Endometrium (tissue), 2 donors: ENCODE results near the gene NCOA1.

ENCODE experiments used
- FAIRE-seq: peaks from 2 replicates; lab custom pipeline; 2012; peaks lifted over from hg19 to GRCh38; lab: Jason Lieb, UNC
- donor health status: control.
- donor health status: control.

NCOA1 gene

DNA sequence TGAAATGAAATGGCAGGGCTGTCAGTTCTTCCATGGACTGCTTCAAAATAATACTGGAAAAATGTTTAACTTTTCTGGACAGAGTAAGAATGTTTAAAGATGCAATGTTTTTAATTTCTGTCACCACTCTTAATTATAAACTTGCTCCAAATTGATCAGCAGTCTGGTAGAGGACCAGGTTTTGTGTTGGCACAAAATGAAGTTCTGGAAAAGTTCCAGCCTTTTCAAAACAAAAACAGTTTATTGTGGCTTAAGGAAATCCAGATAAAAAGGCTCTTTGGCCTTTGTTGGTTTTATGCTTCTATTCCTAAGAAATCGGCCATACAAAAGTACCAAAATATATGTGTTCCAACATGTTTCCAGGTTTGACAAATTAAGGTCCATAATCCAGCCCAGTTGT is 253.3 kb downstream of the NCOA1 start:
- FAIRE-seq = no peak

DNA sequence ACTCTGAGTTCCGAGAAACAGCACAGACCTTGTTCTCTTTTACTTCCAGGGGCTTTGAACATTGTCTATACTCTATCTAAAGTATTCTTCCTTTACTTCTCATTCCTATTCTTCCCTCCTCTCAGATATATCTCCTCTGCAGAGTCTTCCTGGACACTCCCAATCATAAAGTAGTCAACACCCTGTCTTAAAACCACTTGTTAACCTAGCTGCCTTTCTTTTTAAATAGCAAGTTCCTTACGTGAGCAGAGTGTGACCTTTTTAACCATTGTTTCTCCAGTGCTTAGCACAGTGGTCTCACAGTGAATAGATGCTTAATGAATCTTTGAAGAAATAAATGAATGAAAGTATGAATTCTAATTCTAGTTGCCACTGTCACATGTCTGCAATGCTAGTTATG is 254.8 kb downstream of the NCOA1 start:
- FAIRE-seq = no peak

DNA sequence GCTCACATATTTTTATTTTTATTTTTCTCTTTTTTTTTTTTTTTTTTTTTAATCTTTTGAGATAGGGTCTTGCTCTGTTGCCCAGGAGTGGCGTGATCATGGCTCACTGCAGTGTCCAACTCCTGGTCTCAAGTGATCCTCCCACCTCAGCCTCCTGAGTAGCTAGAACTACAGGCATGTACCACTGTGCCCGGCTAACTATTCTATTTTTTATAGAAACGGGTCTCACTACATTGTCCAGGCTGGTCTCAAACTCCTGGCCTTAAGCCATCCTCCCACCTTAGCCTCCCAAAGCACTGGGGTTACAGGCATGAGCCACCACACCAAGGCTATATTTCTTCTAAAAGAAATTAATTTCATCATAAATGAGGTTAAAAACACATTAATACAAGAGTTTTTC is 256.2 kb downstream of the NCOA1 start:
- no peak for FAIRE-seq

DNA sequence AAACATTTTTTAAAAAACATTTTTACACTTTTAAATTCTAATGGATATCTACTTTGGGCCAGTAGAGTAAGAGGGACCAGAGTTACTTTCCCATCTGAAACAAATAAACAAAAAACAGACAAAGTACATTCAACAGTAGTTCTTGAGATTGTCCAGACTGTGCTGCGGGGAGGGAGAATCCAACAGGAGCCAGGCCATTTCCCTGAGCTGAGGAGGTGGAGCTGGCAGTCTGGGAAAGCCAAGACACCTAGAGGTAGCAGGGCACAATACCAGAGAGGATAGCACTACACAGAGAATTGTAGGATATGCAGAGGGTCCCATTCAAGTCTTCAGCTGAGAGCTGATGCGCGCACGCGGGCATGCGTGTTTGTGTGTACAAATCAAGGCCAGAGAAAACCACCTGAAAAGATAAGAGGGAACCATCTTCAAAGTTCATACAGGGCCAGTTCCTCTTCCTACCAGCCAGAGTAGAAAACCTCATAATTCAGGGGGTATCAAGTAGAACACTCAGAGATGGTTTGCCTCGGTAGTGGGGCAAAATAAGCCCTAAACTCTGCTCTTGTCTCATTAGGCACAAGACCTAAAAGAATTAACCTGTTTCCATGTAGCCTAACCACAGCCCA is 258.1 kb downstream of the NCOA1 start:
- no peak for FAIRE-seq

DNA sequence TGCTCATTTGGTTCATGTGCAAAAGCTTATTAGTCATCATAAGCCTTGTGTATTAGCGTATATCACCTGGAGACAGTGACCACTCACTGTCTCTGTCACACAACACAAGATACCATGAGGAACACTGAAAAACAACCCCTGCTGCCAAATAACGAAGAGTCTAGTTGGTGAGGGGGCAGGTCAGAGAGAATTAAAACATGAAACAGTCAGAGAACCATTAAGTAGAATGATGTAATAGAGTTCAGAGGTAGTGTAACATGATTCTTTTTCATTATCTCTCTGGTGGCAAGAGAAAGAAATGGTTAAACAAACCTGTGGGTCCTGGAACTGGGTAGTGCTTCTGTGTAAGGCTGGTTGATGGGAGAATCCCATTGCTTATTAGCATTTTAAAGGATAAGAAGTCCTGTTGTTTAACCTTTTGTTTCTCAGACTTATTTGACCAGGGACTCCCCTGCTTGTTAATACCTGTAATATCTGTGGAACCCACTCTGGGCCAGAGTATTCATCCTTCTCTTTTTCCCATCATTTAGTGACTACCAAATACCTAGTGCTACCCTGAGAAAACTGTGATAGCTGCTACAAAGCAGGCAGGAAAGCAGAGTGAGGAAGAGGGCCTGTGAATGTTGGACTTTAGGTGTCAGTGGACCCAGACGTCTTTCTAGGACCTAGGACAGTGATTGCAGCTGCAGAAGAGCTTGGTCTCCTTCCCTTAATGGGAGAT is 264.1 kb downstream of the NCOA1 start:
- no peak for FAIRE-seq

DNA sequence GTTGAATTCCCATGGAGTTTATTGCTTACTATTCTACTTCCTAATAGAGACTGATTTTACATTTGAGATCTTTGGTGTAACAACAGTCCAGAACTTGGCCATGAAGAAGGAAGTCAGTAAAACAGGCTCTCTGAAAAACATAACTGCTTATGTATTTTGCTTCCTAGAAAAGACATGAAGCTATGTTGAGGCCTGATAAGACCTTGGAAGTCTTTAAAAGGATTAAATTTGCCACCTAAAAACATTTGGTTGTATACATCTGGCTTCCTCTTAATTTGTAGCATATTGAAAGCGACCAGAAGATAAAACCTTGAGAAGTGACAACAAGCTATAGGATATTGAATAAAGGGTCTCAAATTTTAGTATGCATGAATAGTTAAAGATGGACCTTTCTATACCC is 265.7 kb downstream of the NCOA1 start:
- no peak for FAIRE-seq

DNA sequence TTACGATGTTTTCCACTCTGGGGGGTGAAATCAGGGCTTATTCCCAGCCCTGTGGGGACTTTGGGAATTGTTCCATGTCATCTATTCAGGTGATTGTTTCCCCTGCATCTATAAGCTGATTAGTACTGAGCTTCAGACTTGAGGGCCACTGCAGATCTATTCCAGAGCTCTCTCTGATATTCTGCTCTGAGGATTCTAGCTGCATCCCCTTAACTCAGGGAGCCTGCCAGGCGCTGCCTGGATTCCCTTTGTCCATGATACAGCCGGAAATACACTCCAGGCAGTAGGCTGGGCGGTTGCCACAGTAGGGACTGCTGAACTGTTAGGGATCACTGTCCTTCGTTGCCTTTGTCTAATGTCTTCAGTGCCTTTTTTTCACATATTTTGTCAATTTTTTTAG is 270.8 kb downstream of the NCOA1 start:
- no peak for FAIRE-seq

DNA sequence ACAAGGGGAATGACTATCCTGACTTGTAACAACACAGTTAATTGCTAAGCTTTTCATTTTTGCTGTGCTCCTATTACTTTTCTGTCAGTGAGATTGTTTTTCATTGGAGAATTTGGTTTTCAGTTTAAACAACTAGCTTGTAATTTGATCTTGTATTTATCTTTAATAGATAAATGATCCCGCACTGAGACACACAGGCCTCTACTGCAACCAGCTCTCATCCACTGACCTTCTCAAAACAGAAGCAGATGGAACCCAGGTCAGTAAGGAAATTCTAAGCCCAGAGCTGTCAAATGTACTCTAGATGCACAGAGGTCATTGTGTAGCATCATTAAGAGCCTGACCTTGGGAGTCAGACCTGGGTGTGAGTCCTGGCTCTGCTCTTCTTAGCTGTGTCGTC is 271.5 kb downstream of the NCOA1 start:
- no peak for FAIRE-seq

DNA sequence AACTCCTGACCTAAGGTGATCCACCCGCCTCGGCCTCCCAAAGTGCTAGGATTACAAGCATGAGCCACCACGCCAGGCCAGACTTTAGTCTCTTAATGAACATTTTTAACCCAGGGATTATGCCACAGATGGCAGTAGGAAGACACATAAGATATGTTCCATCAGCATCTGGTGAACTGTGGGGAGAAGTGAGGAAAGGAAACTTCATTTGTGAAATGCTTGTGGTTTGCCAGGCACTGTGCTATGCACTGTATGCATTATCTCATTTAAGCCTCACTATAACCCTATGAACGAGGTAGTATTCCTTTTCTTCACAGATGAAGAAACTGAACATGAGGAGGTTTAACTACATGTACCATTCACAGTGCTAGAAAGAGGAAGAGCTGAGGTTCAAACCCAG is 272.8 kb downstream of the NCOA1 start:
- no peak for FAIRE-seq

DNA sequence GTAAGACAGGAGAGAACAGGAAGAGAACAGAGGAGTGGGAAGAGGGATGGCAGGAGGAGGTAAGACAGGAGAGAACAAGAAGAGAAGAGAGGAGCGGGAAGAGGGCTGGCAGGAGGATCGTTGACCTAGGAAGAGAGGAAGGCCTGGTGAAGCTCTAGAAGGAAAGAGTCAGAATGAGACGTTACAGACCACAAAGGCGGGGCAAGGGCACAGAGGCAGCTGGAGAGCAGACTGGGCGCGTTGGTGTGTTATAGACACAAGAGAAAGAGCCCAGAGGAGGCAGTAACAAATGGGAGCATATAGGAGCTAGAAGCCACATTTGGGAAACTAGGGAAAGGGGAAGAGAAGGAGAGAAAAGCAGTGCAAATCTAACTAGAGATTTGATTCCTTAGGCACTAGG is 275.6 kb downstream of the NCOA1 start:
- no peak for FAIRE-seq

DNA sequence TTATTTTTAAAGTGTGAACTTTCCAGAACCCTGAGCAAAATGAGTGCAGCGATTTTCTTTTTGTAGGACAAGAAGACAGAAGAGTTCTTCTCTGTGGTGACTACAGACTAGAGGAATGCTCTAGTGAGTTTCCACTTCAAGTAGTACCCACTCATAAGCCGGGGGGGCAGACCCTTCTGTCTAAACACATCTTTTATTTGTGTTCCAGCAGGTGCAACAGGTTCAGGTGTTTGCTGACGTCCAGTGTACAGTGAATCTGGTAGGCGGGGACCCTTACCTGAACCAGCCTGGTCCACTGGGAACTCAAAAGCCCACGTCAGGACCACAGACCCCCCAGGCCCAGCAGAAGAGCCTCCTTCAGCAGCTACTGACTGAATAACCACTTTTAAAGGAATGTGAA is 277.0 kb downstream of the NCOA1 start:
- no peak for FAIRE-seq

DNA sequence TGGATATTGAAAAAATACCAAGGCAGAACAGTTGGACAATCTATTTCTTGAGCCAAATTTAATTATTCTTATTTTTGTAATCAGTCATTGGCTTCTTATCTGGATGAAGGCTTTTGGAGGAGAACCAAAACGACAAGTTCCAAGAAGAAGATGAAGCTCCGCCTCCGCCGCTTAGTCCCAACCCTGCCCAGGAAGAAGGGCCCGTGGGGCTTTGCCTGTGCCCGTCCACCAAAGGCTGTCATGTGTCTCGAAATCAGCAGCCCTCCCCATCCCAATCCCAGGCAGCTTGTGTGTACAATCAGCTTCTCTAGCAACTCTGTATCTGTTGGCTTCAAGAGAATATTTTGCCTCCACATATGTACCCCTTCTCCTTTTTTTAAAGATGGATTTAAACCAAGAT is 277.5 kb downstream of the NCOA1 start:
- no peak for FAIRE-seq

DNA sequence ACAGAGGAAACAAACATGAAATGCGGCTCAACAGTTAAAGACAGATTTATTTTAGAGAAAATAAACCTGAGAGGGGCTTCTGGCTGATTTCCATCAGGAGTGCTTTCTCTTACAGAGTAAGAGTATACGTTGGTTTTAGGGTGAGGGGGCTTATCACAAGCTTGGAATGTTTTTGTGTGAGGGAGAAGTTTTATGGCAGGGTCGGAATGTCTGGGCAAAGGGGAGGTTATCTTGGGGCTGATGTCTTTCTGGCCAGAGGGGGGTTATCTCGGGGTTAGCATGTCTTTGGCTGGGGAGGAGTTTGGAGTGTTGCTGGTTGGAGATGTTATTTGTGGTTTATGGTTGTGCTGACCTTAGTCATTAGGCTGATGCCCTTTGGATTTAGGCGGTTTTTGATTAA is 280.0 kb downstream of the NCOA1 start:
- no peak for FAIRE-seq

DNA sequence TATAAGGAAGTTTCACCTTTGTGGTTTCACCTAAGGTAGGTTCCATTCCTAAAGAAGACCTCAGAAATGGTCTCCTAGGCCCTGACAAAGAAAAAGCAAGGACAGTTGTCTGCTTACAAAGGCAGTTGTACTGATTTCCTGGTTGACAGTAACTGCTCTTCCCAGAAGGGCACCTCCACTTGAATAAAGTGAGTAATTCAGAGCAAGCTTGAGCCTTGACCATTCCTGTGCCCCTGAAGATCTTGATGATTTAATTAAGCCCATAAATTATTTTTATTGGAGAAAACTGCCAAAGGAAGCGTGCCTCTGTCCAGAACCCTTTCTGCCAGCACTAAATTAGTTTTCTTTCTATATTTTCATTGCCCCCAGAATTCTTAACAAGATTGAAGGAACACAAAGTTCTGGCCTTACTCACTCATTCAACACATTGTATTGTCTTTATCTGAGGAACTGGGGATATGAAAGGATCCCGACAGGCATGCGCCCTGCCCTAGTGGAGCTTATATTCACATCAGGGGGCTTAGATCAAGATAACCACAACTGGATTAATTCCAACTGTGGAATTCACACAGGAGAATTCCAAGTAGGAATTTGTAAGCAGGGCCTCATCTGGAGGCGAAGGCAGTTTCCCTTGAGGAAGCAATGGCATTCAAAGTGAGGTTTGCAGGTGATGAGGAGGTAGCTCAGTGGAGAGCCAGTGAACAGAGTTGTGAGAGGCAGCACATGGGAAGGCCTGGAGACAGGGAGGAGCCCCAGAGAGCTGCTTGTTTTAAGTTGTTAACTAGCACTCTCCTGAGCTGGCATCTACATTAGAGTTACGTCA is 280.9 kb downstream of the NCOA1 start:
- FAIRE-seq = no peak

DNA sequence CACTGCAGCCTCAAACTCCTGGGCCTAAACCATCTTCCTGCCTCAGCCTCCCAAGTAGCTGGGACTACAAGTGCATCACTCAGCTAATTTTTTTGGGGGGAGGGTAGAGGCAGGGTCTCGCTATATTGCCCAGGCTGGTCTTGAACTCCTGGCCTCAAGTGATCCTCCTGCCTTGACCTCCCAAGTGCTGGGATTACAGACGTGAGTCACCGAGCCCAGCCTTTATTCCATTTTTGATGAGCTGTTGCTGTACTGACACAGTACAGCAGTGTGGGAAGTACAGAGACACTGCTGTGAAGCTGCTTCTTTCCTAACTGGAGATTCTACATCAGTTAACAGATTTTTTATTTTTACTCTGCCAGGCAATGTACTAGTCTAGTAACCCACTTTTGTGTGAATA is 283.3 kb downstream of the NCOA1 start:
- FAIRE-seq = no peak

DNA sequence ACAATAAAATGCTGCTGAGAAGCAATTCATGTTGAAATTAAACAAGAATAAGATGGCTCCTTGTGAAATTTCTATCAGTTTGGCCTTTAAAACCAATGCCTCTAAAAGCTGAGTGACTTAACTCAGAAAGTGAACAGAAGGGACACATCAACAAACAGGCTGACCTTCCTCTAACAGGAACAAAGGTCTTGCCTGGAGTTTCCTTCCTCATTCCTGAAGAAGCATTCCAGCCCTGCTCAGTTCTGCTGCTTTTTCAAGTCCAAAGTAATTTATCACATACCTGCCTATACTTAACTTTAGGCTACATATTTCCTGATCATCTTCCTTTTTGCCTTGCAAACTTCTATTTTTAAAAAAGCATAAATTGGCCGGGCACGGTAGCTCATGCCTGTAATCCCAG is 288.1 kb downstream of the NCOA1 start:
- no peak for FAIRE-seq

DNA sequence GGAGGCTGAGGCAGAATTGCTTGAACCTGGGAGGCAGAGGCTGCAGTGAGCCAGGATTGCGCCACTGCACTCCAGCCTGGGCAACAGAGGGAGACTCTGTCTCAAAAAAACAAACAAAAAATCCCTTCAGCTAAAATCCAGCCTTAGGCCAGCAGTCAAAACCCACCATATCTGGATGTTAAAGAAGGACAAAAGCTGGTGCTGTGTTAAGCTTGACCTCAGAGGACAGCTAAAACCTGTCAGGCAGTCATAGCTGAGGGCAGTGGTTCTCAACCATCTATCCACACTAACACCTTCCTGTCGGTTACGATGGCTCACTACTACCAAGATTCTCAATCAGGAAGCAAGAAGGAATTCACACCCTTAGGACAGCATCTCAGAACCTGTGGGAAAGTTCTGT is 292.6 kb downstream of the NCOA1 start:
- FAIRE-seq = no peak

DNA sequence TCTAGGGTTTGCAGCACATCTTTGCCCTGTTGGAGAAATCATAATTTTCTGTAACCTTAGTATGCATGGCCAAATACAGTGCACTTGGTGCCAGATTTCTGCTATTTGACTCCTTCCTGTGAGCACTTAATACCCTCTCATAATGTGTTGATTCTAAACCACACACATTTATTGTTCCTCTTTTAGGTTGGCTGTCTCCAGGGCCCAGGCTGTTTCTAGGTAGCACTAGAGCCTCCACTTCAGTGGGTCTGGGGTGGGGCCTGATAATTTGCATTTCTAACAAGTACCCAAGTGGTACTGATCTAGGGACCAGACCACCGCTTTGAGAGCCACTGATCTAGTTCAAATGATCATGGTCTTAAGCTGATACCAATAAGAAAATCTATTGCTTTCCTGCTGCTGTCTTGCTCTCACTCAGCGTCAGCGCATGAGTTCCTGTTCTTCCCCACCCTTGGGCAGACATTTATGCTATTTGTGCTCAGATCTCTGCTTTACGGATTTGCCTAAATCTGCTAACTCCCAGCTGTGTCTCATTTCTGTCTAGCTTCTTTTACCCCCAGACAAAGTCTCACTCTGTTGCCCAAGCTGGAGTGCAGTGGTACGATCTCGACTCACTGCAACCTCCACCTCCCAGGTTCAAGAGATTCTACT is 294.7 kb downstream of the NCOA1 start:
- no peak for FAIRE-seq

DNA sequence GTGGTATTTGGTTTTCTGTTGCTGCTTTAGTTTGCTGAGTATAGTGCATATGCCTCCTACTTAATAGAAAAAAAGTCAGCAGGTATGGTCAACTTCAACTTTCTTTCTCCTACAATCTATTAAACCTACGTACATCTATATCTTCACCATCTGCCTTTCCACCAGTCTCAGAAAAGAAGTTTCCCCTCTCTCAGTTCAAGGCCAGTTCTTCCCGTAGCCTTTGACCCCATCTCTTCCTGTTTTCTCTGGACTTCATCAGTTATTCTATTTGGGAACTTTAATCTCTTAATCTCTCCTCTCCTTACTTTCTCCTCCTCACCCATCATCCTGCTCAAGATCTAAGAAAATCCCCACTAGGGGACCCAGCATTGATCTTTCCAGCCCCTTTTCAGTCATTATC is 296.5 kb downstream of the NCOA1 start:
- no peak for FAIRE-seq

DNA sequence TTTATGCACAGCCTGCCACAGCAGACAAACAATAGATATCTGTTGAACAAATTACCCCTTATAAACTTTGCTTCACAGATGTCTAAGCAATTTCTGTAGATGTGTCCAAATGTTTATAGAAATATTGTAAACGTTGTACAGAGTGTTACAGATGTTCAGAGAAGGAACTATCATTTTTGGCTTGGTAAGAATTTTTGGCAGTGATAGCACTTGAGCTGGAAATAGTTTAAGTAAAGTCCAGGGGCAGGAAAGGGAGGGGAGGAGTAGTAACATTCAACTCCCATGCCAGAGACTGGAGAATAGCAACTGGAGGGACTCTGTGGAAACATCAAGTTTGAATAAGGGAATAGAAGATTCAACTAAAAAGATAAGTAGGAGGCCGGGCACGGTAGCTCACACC is 297.8 kb downstream of the NCOA1 start:
- FAIRE-seq = no peak

DNA sequence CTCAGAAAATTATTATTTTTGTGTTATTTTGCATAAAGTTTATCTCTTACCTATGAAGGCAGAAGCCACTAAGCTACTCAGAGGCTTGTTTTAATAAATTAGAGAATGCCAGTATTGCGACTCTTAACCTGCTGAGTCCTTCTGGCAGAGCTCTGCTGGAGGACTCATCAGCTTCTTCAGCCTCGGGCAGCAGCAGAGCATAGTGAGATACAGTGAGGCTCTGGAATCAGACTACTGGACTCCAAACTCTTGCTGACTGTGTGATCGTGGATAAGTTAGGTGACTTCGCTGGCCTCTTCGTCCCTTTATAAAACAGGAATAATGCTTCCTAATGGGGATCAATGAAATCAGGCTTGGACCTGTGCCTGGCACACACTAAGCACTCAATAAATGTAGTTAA is 300.4 kb downstream of the NCOA1 start:
- no peak for FAIRE-seq

DNA sequence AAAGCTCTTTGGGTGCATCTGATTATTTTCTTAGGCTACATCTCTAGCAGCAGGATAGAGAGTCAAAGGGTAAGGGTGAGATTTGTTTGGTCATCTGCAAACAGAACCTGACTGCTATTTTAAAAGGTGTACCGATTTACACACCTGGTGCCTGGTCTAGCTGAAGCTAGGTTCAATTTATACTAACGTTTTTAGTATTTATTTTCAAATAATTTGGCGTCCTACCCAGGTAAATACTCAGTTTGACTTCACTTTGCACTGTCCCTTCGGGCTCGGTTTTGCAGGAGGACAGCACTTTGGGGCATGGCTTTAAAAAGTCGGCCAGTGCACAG is 301.5 kb downstream of the NCOA1 start:
- no peak for FAIRE-seq
